WTC11 (cell line): ENCODE results near the gene TNFSF9. TPM values are rescaled to one million over a fixed set of nuclear protein-coding genes. Genes with fewer than 3 reads are reported as not detected.

Source experiments
- ATAC-seq: fragments of 200-7000 bp; cut with Tn5 transposase; 2 replicates; pipeline ENCODE4 v1.10.0; 2021; ENCODE audit warnings: mild to moderate bottlenecking, moderate library complexity
- CTCF ChIA-PET: fragments of 300-600 bp; sonication (Branson Sonifier 250); formaldehyde crosslinking; loops from one replicate; lab custom pipeline; 2021; ENCODE audit warnings: antibody characterized with exemption; lab: Charles Lee
- POLR2A ChIA-PET: fragments of 350-600 bp; sonication (Branson Sonifier 250); formaldehyde crosslinking; loops from one replicate; lab custom pipeline; 2021; ENCODE audit warnings: antibody characterized with exemption; lab: Charles Lee
- DNase-seq: peaks from one replicate; pipeline ENCODE4 v3.0.0; 2021; ENCODE audit warnings: low spot score
- H3K27ac Mint-ChIP-seq: 2 replicates; pipeline ENCODE4 v1.8.0; 2021; ENCODE audit warnings: mixed read lengths
- H3K27me3 Mint-ChIP-seq: 2 replicates; pipeline ENCODE4 v1.8.0; 2021; ENCODE audit warnings: low read depth, mild to moderate bottlenecking, moderate library complexity, mixed read lengths
- H3K36me3 Mint-ChIP-seq: 2 replicates; pipeline ENCODE4 v1.8.0; 2021; ENCODE audit warnings: mixed read lengths
- H3K4me1 Mint-ChIP-seq: 2 replicates; pipeline ENCODE4 v1.8.0; 2022; ENCODE audit warnings: mixed read lengths
- H3K4me3 Mint-ChIP-seq: 2 replicates; pipeline ENCODE4 v1.8.0; 2021; ENCODE audit warnings: mild to moderate bottlenecking, moderate library complexity, mixed read lengths
- H3K9me3 Mint-ChIP-seq: 2 replicates; pipeline ENCODE4 v1.8.0; 2021; ENCODE audit warnings: mixed read lengths
- CREB1 ChIP-seq: sonication (generic); formaldehyde crosslinking; IDR thresholded peaks from 2 replicates; pipeline ENCODE4 v1.8.0; 2023; ENCODE audit warnings: mild to moderate bottlenecking, missing genetic modification reagents
- ELF4 ChIP-seq: sonication (generic); formaldehyde crosslinking; IDR thresholded peaks from 2 replicates; pipeline ENCODE4 v1.8.1; 2022; ENCODE audit warnings: low read depth, mild to moderate bottlenecking, moderate library complexity, missing genetic modification reagents
- ESRRA ChIP-seq: sonication (generic); formaldehyde crosslinking; IDR thresholded peaks from 2 replicates; pipeline ENCODE4 v1.8.1; 2022; ENCODE audit warnings: mild to moderate bottlenecking, missing genetic modification reagents, borderline replicate concordance
- FOXJ3 ChIP-seq: sonication (generic); formaldehyde crosslinking; IDR thresholded peaks from 2 replicates; pipeline ENCODE4 v1.9.0; 2021; ENCODE audit warnings: missing genetic modification reagents, mild to moderate bottlenecking, borderline replicate concordance
- HMGA2 ChIP-seq: fragments of 250-450 bp; sonication (Bioruptor Pico); IDR thresholded peaks from 2 replicates; pipeline ENCODE4 v1.4.0; 2021; ENCODE audit warnings: mild to moderate bottlenecking, moderate library complexity
- IRF2 ChIP-seq: sonication (generic); formaldehyde crosslinking; IDR thresholded peaks from 2 replicates; pipeline ENCODE4 v1.8.0; 2022; ENCODE audit warnings: low read depth, missing genetic modification reagents, borderline replicate concordance
- JUN ChIP-seq: sonication (generic); formaldehyde crosslinking; IDR thresholded peaks from 2 replicates; pipeline ENCODE4 v1.8.0; 2023; ENCODE audit warnings: mild to moderate bottlenecking, missing genetic modification reagents
- MXD4 ChIP-seq: fragments of 250-450 bp; sonication (Bioruptor Pico); IDR thresholded peaks from 2 replicates; pipeline ENCODE4 v1.8.0; 2021; ENCODE audit warnings: mild to moderate bottlenecking, moderate library complexity, borderline replicate concordance
- NR3C1 ChIP-seq: sonication (generic); formaldehyde crosslinking; conservative IDR thresholded peaks from 2 replicates; pipeline ENCODE4 v1.8.1; 2023; ENCODE audit warnings: low read depth, mild to moderate bottlenecking, missing genetic modification reagents
- SMAD3 ChIP-seq: sonication (generic); formaldehyde crosslinking; IDR thresholded peaks from 2 replicates; pipeline ENCODE4 v1.8.0; 2022; ENCODE audit warnings: missing genetic modification reagents, mild to moderate bottlenecking, borderline replicate concordance
- SMAD4 ChIP-seq: sonication (generic); formaldehyde crosslinking; IDR thresholded peaks from 2 replicates; pipeline ENCODE4 v1.8.0; 2022; ENCODE audit warnings: mild to moderate bottlenecking, missing genetic modification reagents
- TCF7 ChIP-seq: sonication (generic); formaldehyde crosslinking; IDR thresholded peaks from 2 replicates; pipeline ENCODE4 v1.8.0; 2022; ENCODE audit warnings: mild to moderate bottlenecking, low read depth, missing genetic modification reagents, moderate library complexity
- ZBTB21 ChIP-seq: sonication (generic); formaldehyde crosslinking; IDR thresholded peaks from 2 replicates; pipeline ENCODE4 v1.8.1; 2023; ENCODE audit warnings: mild to moderate bottlenecking, missing genetic modification reagents, borderline replicate concordance
- ZNF232 ChIP-seq: sonication (generic); formaldehyde crosslinking; IDR thresholded peaks from 2 replicates; pipeline ENCODE4 v1.8.0; 2022; ENCODE audit warnings: mild to moderate bottlenecking, missing genetic modification reagents
- total RNA-seq: library from RNA; stranded (reverse); gene quantifications from 3 replicates; pipeline ENCODE4 v1.2.3, GENCODE V29; 2021
- TF ChIP-seq, protein P1 (sequence below): fragments of 250-450 bp; sonication (Bioruptor Pico); IDR thresholded peaks from 2 replicates; pipeline ENCODE4 v2.1.2; 2022; ENCODE audit warnings: mild to moderate bottlenecking, moderate library complexity
- TF ChIP-seq, protein P2 (sequence below): sonication (generic); formaldehyde crosslinking; IDR thresholded peaks from 2 replicates; pipeline ENCODE4 v1.8.1; 2022; ENCODE audit warnings: low read depth, mild to moderate bottlenecking, moderate library complexity, missing genetic modification reagents, borderline replicate concordance
- TF ChIP-seq, protein P3 (sequence below): sonication (generic); formaldehyde crosslinking; IDR thresholded peaks from 2 replicates; pipeline ENCODE4 v1.8.0; 2023; ENCODE audit warnings: mild to moderate bottlenecking, missing genetic modification reagents
- TF ChIP-seq, protein P4 (sequence below): sonication (generic); formaldehyde crosslinking; IDR thresholded peaks from 2 replicates; pipeline ENCODE4 v1.8.0; 2022; ENCODE audit warnings: mild to moderate bottlenecking, missing genetic modification reagents
- TF ChIP-seq, protein P5 (sequence below): fragments of 250-450 bp; sonication (Bioruptor Pico); IDR thresholded peaks from 2 replicates; pipeline ENCODE4 v1.9.0; 2021; ENCODE audit warnings: mild to moderate bottlenecking

Gene TNFSF9
- total RNA-seq, 1 experiment from 2014 or later = 2.9 TPM

DNA sequence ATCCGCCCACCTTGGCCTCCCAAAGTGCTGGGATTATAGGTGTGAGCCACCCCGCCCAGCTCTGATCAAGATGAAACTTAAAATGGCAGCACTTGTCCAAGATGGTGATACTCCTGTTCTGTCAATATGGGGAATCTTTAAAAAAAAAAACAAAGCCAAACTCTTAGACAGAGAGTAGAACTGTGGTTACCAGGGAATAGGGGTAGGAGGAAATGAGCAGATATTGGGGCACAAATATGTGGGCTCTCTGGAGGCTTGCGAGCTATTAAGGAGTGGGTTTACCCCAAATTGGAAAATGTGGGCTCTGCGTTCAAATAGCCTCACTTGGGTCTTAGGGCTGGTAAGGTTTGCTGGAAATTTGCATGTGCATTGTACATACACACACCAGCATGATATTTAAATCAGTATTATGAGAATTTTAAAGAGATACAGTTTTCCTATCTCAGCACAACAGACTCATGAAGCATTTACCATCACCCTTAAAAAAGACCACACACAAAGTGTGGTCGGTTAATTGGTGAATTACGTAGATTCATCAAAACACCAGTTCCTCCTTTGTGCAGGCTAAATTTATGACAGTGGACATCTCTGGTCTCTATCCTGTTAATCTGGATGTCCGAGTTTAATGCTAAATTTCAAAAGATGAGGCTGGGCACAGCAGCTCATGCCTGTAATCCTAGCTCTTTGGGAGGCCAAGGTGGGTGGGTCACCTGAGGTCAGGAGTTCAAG lies 48.8 kb downstream of the TNFSF9 start:
- CTCF ChIA-PET = no interaction called here
- TF ChIP-seq MXD4 (CRISPR knock-in tag) (no peak), ELF4 (CRISPR knock-in tag) (no peak), FOXJ3 (no peak), SMAD3 (no peak), ZBTB21 (CRISPR knock-in tag) (no peak), HMGA2 (CRISPR knock-in tag) (no peak), NR3C1 (CRISPR knock-in tag) (no peak), CREB1 (CRISPR knock-in tag) (no peak), ZNF232 (CRISPR knock-in tag) (no peak), ESRRA (CRISPR knock-in tag) (no peak), IRF2 (CRISPR knock-in tag) (no peak), TCF7 (CRISPR knock-in tag) (no peak), JUN (CRISPR knock-in tag) (no peak), SMAD4 (CRISPR knock-in tag) (no peak)
- TF ChIP-seq, protein P1, sequence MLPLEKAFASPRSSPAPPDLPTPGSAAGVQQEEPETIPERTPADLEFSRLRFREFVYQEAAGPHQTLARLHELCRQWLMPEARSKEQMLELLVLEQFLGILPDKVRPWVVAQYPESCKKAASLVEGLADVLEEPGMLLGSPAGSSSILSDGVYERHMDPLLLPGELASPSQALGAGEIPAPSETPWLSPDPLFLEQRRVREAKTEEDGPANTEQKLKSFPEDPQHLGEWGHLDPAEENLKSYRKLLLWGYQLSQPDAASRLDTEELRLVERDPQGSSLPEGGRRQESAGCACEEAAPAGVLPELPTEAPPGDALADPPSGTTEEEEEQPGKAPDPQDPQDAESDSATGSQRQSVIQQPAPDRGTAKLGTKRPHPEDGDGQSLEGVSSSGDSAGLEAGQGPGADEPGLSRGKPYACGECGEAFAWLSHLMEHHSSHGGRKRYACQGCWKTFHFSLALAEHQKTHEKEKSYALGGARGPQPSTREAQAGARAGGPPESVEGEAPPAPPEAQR = no peak
- TF ChIP-seq, protein P2, sequence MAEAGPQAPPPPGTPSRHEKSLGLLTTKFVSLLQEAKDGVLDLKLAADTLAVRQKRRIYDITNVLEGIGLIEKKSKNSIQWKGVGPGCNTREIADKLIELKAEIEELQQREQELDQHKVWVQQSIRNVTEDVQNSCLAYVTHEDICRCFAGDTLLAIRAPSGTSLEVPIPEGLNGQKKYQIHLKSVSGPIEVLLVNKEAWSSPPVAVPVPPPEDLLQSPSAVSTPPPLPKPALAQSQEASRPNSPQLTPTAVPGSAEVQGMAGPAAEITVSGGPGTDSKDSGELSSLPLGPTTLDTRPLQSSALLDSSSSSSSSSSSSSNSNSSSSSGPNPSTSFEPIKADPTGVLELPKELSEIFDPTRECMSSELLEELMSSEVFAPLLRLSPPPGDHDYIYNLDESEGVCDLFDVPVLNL (CRISPR knock-in tag) = no peak
- TF ChIP-seq, protein P3, sequence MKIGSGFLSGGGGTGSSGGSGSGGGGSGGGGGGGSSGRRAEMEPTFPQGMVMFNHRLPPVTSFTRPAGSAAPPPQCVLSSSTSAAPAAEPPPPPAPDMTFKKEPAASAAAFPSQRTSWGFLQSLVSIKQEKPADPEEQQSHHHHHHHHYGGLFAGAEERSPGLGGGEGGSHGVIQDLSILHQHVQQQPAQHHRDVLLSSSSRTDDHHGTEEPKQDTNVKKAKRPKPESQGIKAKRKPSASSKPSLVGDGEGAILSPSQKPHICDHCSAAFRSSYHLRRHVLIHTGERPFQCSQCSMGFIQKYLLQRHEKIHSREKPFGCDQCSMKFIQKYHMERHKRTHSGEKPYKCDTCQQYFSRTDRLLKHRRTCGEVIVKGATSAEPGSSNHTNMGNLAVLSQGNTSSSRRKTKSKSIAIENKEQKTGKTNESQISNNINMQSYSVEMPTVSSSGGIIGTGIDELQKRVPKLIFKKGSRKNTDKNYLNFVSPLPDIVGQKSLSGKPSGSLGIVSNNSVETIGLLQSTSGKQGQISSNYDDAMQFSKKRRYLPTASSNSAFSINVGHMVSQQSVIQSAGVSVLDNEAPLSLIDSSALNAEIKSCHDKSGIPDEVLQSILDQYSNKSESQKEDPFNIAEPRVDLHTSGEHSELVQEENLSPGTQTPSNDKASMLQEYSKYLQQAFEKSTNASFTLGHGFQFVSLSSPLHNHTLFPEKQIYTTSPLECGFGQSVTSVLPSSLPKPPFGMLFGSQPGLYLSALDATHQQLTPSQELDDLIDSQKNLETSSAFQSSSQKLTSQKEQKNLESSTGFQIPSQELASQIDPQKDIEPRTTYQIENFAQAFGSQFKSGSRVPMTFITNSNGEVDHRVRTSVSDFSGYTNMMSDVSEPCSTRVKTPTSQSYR (CRISPR knock-in tag) = no peak
- TF ChIP-seq, protein P4, sequence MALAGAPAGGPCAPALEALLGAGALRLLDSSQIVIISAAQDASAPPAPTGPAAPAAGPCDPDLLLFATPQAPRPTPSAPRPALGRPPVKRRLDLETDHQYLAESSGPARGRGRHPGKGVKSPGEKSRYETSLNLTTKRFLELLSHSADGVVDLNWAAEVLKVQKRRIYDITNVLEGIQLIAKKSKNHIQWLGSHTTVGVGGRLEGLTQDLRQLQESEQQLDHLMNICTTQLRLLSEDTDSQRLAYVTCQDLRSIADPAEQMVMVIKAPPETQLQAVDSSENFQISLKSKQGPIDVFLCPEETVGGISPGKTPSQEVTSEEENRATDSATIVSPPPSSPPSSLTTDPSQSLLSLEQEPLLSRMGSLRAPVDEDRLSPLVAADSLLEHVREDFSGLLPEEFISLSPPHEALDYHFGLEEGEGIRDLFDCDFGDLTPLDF (CRISPR knock-in tag) = no peak
- TF ChIP-seq, protein P5, sequence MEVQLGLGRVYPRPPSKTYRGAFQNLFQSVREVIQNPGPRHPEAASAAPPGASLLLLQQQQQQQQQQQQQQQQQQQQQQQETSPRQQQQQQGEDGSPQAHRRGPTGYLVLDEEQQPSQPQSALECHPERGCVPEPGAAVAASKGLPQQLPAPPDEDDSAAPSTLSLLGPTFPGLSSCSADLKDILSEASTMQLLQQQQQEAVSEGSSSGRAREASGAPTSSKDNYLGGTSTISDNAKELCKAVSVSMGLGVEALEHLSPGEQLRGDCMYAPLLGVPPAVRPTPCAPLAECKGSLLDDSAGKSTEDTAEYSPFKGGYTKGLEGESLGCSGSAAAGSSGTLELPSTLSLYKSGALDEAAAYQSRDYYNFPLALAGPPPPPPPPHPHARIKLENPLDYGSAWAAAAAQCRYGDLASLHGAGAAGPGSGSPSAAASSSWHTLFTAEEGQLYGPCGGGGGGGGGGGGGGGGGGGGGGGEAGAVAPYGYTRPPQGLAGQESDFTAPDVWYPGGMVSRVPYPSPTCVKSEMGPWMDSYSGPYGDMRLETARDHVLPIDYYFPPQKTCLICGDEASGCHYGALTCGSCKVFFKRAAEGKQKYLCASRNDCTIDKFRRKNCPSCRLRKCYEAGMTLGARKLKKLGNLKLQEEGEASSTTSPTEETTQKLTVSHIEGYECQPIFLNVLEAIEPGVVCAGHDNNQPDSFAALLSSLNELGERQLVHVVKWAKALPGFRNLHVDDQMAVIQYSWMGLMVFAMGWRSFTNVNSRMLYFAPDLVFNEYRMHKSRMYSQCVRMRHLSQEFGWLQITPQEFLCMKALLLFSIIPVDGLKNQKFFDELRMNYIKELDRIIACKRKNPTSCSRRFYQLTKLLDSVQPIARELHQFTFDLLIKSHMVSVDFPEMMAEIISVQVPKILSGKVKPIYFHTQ (CRISPR knock-in tag) = no peak

More for the DNA sequence above, 48.8 kb downstream of the TNFSF9 start:
- Mint-ChIP-seq H3K4me3 (no peak overlapping the region), H3K9me3 (peaks cover 14% of the 10 kb centered on the region), H3K27me3 (peaks cover 34% of the 10 kb centered on the region), H3K36me3 (peaks cover 10% of the 10 kb centered on the region), H3K27ac (no peak overlapping the region), H3K4me1 (no peaks in the 10 kb centered on the region)
- ATAC-seq (no peak), DNase-seq (no peak)
- POLR2A ChIA-PET = interaction anchor here (0.7 kb wide), 1 partner anchor 90 kb away, joined by 3 read pairs; no protein-coding TSS in a partner anchor
